GM21423 (cell line): ENCODE results near the gene TEKTIP1.
"Not testable (repeated sequence)": the region's sequence is repeated elsewhere in the genome, so short reads cannot be mapped to it uniquely, and the experiment has no call there.

Experiments
- ATAC-seq: cut with Tn5 transposase; IDR thresholded peaks from one replicate; pipeline ENCODE4 v1.9.1; 2021; ENCODE audit warnings: mild to moderate bottlenecking, moderate library complexity; ENCODE audit not compliant: unreplicated experiment

The TEKTIP1 gene

DNA sequence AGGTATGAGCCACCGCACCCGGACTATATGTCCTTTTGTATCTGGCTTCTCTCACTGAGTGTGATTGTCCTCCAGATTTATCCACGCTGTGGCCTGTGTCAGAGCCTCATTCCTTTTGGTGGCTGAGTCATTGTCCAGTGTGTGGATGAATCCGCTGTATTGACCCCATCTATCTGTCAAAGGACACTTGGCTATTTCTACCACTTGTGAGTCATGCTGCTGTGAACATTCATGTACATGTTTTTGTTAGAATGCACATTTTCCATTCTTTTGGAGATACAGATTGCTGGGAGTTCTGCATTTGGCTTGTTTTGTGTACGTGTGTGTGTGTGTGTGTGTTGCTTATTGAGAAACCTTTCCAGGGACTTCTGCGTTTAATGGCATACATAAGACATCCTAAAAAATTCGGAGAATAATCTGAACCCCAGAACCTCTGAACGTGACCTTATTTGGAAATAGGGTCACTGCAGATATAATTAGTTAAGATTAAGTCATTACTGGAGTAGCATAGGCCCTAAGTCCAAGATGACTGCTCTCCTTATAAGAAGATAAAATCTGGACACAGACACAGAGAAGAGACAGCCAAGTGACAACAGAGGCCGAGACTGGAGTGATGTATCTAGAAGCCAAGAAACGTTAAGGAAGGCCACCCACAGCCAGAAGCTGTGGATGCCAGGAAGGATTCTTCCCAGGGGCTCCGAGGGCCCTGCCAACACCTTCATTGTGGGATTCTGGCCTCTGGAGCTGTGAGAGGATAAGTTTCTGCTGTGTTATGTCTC lies 41.4 kb downstream of the TEKTIP1 start:
- no peak for ATAC-seq

DNA sequence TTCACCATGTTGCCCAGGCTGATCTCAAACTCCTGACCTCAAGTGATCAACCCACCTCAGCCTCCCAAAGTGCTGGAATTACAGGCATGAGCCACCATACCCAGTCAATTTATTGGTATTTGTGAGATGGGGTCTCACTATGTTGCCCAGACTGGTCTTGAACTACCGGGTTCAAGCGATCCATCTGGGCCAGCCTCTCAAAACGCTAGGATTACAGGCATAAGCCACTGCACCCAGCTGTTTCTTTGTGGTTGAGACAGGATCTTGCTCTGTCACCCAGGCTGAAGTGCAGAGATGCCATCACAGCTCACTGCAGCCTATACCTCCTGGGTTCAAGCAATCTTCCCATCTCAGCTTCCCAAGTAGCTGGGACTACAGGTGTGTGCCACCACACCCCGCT lies 42.8 kb downstream of the TEKTIP1 start:
- not testable (repeated sequence) for ATAC-seq

DNA sequence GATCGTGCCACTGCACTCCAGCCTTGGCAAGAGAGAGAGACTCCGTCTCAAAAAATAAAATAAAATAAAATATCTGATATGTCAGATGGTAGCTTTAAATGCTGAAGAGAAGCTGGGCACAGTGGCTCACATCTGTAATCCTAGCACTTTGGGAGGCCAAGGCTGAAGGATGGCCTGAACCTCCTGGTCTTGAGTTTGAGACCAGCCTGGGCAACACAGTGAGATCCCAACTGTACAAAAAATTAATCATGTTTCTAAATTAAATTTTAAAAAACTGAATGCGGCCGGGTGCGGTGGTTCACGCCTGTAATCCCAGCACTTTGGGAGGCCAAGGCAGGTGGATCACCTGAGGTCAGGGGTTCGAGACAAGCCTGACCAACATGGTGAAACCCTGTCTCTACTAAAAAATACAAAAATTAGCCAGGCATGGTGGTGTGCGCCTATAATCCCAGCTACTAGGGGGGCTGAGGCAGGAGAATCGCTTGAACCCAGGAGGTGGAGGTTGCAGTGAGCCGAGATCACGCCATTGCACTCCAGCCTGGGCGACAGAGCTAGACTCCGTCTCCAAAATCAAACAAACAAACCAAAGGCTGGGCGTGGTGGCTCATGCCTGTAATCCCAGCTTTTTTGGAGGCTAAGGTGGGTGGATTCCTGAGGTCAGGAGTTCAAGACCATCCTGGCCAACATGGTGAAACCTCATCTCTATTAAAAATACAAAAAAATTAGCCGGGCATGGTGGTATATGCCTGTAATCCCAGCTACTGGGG lies 45.2 kb downstream of the TEKTIP1 start:
- ATAC-seq = not testable (repeated sequence)

DNA sequence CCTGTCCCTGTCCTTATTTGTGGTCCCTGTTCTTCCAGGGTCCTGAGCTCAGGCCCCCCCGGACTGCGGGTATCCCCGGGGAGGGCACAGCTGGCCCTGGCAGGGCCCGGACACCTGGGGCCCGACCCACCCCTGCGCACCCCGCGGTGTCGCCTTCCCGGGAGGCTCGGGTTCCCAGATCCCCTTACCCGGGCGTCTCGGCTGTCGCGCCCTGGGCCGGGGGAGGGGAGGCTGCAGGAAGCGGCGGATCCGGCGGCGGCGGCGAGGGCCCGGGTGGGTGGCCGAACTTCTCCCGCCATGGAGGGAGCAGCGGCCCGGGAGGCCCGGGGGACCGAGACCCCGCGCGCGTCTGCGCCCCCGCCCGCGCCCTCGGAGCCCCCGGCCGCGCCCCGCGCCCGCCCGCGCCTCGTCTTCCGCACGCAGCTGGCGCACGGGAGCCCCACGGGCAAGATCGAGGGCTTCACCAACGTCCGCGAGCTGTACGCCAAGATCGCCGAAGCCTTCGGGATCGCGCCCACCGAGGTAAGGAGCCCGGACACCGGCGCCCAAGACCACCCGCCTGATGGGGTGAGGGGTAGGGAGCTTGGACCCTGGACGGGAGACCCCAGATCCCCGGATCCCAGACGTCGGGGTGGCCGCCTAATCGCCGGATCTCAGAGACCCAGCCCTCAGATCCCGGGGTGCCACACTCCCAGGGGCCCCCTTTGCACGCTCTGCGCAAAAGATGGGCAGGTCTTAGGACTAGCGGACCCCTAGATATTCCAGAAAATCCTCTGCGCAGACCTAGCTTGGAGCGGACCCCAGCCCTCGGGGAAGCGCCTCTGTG lies 46.5 kb downstream of the TEKTIP1 start, which contains the start of gene GIPC3:
Gene GIPC3, plus strand, starts transcription at position 178 of the 826 bp plus-strand sequence. Its CDS starts 120 bp downstream, at position 298.
- ATAC-seq = no peak

DNA sequence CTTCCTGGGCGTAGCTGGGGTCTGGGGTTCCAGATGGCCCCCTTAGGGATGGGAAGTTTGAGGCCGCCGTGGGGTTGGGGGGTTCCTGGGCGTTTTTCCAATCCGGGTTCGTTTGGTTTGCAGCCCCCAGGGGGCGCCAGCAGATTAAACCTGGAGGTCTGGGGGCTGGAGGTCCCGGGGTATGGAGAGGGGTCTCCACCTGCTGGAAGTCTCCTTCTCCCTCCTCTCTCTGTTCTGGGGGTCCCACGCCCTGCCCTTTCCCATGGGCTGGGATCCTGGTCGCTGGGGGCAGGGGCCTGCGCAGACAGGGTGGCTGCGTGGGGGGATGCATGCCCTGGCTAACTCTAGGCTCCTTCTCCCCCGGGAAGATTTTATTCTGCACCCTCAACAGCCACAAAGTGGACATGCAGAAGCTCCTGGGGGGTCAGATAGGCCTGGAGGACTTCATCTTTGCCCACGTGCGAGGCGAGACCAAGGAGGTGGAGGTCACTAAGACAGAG lies 47.2 kb downstream of the TEKTIP1 start:
- no peak for ATAC-seq

DNA sequence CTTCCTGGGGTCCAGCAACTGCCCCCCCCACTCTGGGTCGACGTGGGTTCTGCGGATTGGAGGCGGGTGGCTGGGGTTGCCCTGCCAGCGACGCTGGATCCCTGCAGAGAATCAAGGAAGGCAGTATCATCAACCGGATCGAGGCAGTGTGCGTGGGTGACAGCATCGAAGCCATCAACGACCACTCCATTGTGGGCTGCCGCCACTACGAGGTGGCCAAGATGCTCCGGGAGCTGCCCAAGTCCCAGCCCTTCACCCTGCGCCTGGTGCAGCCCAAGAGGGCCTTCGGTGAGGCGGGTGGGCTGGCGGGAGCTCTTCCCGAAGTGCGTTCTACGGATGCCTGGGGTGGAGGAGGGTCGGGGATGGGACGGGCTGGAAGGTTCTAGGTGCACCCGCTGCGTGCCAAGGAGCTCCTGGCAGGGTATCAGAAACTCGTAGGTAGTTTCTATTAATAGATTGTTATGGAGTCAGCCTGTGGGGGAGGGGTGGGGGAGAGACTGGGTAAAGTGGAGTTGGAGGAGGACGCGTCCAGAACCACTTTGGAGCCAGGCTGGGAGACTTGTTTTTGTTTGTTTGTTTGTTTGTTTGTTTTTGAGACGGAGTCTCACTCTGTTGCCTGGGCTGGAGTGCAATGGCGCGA lies 47.9 kb downstream of the TEKTIP1 start:
- no peak for ATAC-seq

DNA sequence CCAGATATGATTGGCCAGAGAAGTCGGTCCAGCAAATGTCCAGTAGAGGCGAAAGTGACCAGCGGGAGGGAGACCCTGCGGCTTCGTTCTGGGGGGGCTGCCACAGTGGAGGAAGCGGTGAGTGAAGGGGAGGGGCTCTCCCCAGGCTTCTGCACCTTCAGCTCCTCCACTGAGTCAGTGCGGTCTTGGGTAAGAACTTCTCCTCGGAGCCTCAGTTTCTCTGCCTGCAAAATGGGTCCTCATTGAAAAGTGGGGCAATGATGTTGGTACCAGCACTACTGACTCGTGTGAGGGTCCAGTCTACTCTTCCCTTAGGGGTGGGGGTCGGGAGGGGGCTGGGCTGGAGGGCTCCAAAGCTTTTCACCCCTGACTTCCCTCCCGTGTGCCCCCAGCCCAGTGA lies 50.5 kb downstream of the TEKTIP1 start:
- no peak for ATAC-seq

DNA sequence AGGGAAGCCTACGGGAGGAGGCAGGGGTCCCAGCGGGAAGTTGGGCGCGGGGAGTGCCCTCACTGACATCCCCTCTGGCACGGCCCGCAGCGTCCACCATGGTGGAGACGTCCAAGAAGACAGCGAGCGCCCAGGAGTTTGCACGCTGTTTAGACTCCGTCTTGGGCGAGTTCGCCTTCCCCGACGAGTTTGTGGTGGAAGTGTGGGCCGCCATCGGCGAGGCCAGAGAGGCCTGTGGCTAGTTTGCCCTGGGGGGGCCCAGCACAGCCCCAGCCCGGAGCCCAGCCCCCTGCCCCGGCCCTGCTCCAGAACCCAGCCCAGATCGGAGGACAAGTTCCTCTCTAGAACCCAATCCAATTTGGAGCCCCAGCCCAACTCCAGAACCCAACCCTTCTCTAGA lies 51.0 kb downstream of the TEKTIP1 start:
- no peak for ATAC-seq

DNA sequence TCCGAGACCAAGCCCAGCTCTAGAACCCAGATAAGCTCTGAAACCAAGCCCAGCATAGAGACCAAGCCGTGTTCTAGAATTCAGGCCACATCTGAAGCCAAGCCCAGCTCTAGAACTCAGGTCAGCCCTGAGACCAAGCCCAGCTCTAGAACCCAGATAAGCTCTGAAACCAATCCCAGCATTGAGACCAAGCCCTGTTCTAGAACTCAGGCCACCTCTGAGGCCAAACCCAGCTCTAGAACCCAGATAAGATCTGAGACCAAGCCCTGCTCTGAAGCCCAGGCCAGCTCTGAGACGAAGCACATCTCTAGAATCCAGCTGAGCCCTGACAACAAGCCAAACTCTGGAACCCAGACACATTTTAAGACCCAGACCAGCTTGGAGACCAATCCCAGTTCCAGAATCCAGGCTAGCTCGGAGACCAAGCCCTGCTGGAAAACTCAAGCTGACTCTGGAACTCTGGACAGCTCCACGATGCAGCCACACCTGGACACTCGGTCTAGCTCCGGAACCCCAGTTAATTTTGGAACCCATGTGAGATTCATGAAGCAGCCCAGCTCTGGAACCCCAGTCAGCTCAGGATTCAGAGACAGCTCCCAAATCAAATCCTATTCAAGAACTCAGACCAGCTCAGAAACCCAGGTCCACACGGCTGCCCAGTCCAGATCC lies 52.2 kb downstream of the TEKTIP1 start:
- ATAC-seq = no peak

DNA sequence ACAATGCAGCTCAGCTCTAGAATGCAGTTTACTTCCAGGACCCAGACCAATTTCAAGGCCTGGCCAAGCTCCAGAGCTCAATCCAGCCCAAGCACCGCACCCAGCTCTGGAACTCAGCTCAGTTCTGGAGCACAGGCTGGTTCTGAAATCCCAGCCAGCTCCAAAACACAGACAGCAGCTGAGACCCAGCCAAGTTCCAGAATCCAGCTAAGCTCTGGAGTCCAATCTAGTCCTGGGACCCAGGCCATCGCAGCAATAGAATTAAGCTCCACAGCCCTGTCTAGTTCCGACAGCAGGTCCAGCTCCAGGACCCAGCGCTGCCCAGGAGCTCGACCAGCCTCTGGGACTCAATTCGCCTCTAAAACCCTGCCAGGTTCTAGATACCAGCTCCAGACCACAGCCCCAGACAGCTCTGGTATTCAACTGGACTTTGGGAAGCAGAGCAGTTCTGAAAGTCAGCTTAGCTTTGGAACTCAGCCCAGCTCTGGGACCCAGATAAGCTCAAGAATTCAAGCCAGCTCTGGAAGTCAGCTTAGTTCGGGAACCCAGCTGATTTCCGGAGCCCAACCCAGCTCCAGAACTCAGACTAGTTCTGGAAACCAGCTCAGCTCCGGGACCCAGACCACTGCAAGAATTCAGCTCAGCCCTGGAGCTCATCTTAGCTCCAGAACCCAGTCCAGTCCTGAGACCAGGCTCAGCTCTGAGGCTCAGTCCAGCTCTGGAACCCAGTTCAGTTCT lies 53.1 kb downstream of the TEKTIP1 start:
- ATAC-seq = no peak

DNA sequence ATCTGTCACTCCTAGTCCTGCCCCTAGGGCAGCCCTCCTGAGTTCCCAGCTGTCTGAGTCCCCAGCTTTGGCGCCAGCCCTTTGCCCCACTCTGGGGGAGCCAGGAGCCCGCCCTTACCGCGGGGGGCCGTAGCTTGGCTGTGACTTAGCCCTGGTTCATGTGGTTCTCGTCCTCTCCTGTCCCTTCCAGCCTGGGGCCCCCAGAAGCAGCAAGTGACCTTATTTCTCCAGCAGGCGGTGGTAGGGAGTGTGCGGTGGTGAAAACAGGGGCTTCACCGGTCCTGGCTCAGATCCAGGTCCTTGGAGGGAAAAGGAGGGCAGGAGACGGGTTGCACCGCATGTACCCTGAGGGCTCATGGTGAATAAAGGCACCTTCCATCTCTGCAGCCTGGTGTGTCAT lies 54.2 kb downstream of the TEKTIP1 start:
- no peak for ATAC-seq
